Activated naive CD4-positive, alpha-beta T cell treated with anti-CD3 and anti-CD28 coated beads, Interleukin-2, amount 50 U/mL, for 24 hours (primary cell): ENCODE results near the gene GMDS.
A peak's percentile ranks its signal among the peaks of the same experiment; 100 is the strongest.

Source experiments
- H3K27ac Mint-ChIP-seq: one replicate; pipeline ENCODE4 v1.8.0; 2021; ENCODE audit warnings: mild to moderate bottlenecking, mixed read lengths
- H3K27me3 Mint-ChIP-seq: one replicate; pipeline ENCODE4 v1.8.0; 2021; ENCODE audit warnings: mixed read lengths
- H3K36me3 Mint-ChIP-seq: one replicate; pipeline ENCODE4 v1.8.0; 2021; ENCODE audit warnings: mixed read lengths
- H3K4me1 Mint-ChIP-seq: one replicate; pipeline ENCODE4 v1.8.0; 2021; ENCODE audit warnings: mixed read lengths
- H3K4me3 Mint-ChIP-seq: one replicate; pipeline ENCODE4 v1.8.0; 2021; ENCODE audit warnings: mild to moderate bottlenecking, mixed read lengths
- H3K9me3 Mint-ChIP-seq: one replicate; pipeline ENCODE4 v1.8.0; 2021; ENCODE audit warnings: mixed read lengths

GMDS gene

GRCh38 chr6:1639430-1639829 lies 606.0 kb downstream of the GMDS start:
- Mint-ChIP-seq H3K9me3 (no peaks in the 10 kb centered on the region), H3K27ac (no peak overlapping the region), H3K27me3 (no peaks in the 10 kb centered on the region), H3K4me3 (no peak overlapping the region), H3K4me1 (no peaks in the 10 kb centered on the region), H3K36me3 (peaks cover 10% of the 10 kb centered on the region)

DNA sequence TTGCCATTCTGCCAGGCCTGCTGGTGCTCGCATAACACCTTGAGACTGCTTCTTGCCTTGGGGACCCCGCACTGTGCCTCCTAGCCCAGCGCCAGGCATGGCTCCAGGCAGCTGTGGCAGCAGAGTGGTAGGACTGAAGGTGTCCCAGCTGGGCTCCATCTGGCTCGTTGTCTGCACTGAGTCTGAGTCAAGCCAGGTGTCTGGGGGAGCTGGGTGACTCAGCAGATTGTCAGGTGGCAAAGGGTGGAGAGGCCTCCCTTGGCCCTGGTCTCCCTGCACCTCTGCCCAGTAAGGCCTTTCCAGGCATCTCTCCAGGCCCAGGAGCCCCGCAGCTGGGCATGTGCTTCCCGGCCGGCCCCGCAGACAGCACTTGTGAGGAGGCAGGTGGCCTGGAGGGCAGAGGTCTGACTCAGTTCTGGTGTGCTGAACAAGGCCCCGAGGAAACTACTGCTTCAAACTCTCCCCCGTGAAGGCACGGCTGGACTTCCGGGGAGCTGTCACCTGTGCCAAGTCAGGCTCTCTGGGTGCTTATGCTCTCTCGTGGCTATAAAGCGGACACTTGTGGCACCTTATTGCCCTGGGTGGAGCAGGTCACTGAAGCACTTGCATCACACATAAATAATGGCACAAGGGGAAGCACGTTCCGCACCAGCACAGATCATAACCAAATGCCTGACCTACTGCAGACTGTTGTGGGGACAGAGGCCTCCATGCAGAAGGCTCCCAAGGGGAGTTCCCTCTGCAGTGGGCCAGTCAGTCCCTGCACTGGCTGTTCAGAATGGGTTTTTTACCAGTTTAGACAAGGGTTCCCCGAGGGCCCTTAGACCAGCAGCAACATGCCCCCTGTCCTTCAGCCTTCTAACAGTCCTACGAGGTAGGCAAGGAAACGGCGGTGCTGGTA lies 608.2 kb downstream of the GMDS start:
- no peaks in the 10 kb centered on the region for H3K27me3 Mint-ChIP-seq
- H3K9me3 Mint-ChIP-seq = no peaks in the 10 kb centered on the region
- no peaks in the 10 kb centered on the region for H3K4me1 Mint-ChIP-seq
- no peak overlapping the region for H3K27ac Mint-ChIP-seq
- no peak overlapping the region for H3K4me3 Mint-ChIP-seq
- H3K36me3 Mint-ChIP-seq = peaks cover 9% of the 10 kb centered on the region

GRCh38 chr6:1636272-1636825 lies 609.1 kb downstream of the GMDS start:
- no peaks in the 10 kb centered on the region for H3K4me1 Mint-ChIP-seq
- no peak overlapping the region for H3K4me3 Mint-ChIP-seq
- peaks cover 9% of the 10 kb centered on the region for H3K36me3 Mint-ChIP-seq
- no peaks in the 10 kb centered on the region for H3K27me3 Mint-ChIP-seq
- H3K27ac Mint-ChIP-seq = no peak overlapping the region
- H3K9me3 Mint-ChIP-seq = no peaks in the 10 kb centered on the region

- Mint-ChIP-seq H3K9me3 (no peaks in the 10 kb centered on the region), H3K27ac (no peak overlapping the region), H3K27me3 (no peaks in the 10 kb centered on the region), H3K4me1 (no peaks in the 10 kb centered on the region), H3K36me3 (peaks cover 9% of the 10 kb centered on the region), H3K4me3 (no peak overlapping the region)
These were observed 609.9 kb downstream of the GMDS start for GRCh38 chr6:1635305-1636010.

DNA sequence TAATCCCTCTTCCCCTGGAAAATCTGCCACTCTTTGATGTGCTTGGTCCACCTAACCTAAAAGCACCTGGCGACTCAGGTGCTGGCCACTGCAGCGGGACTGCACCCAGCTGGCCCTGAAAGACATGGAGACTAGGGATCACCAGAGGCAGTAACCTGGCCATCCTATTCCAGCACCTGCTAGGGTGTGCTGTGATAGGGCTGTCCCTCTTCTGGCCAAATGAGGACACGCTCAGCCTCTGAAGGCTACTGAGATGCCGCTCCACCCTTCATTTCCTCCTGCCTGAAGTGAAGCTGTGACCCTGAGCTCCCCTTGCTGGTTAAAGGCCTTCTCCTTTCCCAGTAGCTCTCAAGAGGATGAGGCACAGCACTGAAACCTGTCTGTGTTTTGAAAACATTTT lies 611.3 kb downstream of the GMDS start:
- Mint-ChIP-seq H3K27ac (no peak overlapping the region), H3K27me3 (peaks cover 3% of the 10 kb centered on the region), H3K4me1 (no peaks in the 10 kb centered on the region), H3K4me3 (no peak overlapping the region), H3K36me3 (peaks cover 9% of the 10 kb centered on the region), H3K9me3 (no peaks in the 10 kb centered on the region)

- H3K27me3 Mint-ChIP-seq = peaks cover 5% of the 10 kb centered on the region
- H3K4me3 Mint-ChIP-seq = no peak overlapping the region
- peaks cover 9% of the 10 kb centered on the region for H3K36me3 Mint-ChIP-seq
- H3K27ac Mint-ChIP-seq = no peak overlapping the region
- H3K4me1 Mint-ChIP-seq = no peaks in the 10 kb centered on the region
- H3K9me3 Mint-ChIP-seq = no peaks in the 10 kb centered on the region
These were observed 611.9 kb downstream of the GMDS start for GRCh38 chr6:1633366-1634021.

GRCh38 chr6:1631251-1631650 lies 614.2 kb downstream of the GMDS start:
- Mint-ChIP-seq H3K9me3 (no peaks in the 10 kb centered on the region), H3K36me3 (peaks cover 11% of the 10 kb centered on the region), H3K27me3 (peaks cover 24% of the 10 kb centered on the region), H3K27ac (no peak overlapping the region), H3K4me1 (peaks cover 3% of the 10 kb centered on the region), H3K4me3 (no peak overlapping the region)

DNA sequence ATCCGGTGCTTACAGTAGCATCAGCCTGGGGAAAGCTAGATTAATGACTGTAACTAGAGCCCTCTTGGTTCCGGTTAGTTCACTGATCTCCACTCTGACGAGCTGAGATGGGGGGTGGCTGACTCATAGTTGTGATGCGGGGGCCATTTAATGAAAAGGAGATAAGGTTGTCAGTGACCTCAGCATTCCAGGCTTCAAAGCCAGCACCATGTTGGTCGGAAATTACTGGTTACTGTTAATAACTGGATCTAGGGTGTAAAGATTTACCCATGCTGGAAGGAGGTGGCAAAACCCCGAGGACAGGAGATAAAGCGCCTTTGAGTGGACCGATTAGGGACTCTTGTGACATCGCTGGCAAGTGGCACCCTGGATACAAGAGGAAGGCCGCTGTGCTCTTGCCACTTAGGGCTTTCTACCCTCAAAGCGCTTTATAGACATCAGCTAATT lies 614.6 kb downstream of the GMDS start:
- Mint-ChIP-seq H3K4me3 (no peak overlapping the region), H3K9me3 (no peaks in the 10 kb centered on the region), H3K27ac (no peak overlapping the region), H3K4me1 (peaks cover 7% of the 10 kb centered on the region), H3K36me3 (peaks cover 11% of the 10 kb centered on the region), H3K27me3 (peaks cover 27% of the 10 kb centered on the region)

DNA sequence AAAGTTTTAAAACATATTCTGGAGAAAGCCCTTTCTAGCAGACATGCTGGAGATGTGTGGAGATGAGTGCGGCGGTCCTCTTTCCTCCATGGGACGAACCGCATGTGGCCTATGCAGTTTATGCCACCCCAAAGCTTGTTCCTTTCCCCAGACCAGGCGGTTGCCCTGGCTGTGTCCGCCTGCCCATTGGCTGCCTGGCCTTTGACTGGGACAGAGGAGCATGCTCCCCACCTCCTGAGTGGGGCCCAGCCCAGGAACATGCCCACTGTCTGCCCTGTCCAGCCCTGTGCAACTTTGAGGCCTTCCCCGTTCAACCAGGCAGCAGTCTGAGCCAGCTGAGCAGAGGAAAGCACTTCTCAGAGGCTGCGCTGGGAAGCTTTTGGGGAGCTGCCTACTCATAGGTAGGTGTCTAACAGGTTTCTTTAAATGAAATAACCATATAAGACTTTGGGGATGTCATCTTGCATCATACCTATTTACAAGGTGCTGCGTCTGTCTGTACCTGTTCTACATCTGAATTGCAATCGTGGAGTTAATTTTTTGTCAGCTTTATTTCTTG lies 615.1 kb downstream of the GMDS start:
- H3K27ac Mint-ChIP-seq = no peak overlapping the region
- H3K27me3 Mint-ChIP-seq = peaks cover 30% of the 10 kb centered on the region
- no peaks in the 10 kb centered on the region for H3K9me3 Mint-ChIP-seq
- no peak overlapping the region for H3K4me3 Mint-ChIP-seq
- H3K36me3 Mint-ChIP-seq = peaks cover 11% of the 10 kb centered on the region
- peaks cover 11% of the 10 kb centered on the region for H3K4me1 Mint-ChIP-seq

- peaks cover 7% of the 10 kb centered on the region for H3K36me3 Mint-ChIP-seq
- H3K27me3 Mint-ChIP-seq = peaks cover 34% of the 10 kb centered on the region
- peaks cover 15% of the 10 kb centered on the region for H3K4me1 Mint-ChIP-seq
- H3K9me3 Mint-ChIP-seq = no peaks in the 10 kb centered on the region
- H3K27ac Mint-ChIP-seq = no peak overlapping the region
- H3K4me3 Mint-ChIP-seq = no peak overlapping the region
These were observed 616.1 kb downstream of the GMDS start for GRCh38 chr6:1629316-1629715.

DNA sequence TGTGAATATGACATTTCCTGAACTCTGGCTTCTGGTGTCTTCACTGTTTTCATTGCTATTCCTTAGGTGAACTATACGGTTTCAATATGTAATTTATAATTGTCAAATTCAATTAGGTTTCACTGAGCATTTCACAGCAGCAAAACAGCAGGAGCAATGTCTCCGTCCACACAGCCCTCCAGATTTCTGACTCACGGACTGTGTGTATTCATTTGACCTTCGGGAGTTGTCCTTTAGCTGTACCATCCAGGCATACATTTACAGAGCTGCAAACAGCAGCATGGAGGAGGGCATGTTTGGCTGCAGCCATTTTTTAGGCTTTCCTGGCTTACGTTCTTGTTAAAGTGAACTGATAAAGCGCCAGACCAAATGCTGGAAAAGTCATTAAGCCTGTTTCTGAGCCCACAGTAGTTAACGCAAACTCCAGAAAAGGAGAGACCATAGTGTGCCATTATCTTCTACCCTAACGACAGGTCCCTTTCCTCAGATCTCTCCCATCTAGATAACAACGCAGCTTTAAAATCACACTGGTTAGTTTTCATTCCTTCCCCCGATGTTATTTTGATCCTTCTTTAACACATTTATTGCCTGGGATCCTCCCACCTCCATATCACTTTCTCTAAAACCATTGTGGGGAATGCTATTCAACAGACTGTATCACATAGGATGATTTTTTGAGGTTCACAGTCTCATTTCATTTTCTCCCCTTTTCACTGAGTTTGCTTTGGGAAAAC lies 617.4 kb downstream of the GMDS start:
- H3K27me3 Mint-ChIP-seq = peaks cover 37% of the 10 kb centered on the region
- H3K4me1 Mint-ChIP-seq = peaks cover 15% of the 10 kb centered on the region
- no peak overlapping the region for H3K4me3 Mint-ChIP-seq
- H3K9me3 Mint-ChIP-seq = no peaks in the 10 kb centered on the region
- H3K36me3 Mint-ChIP-seq = peaks cover 8% of the 10 kb centered on the region
- H3K27ac Mint-ChIP-seq = no peak overlapping the region

DNA sequence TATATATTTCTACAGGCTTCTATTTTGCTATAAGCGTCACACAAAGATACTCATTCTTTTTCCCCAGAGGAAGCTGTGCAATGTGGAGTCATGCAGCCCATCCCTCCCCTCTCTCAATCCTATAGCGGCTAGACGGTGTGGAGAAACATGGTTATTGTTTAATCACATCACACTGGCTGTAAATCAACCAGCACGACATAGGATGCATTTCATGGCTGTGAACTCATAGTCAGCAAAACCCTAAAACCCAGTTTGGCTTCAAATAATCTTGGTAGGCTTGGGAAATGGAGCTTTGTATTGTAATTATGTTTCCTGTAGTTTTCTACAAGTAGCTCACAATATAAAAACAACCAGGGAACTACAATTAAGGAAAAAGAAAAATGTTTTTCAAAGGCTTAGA lies 618.9 kb downstream of the GMDS start:
- H3K27me3 Mint-ChIP-seq = peaks cover 47% of the 10 kb centered on the region
- peaks cover 12% of the 10 kb centered on the region for H3K36me3 Mint-ChIP-seq
- peak overlapping the region; percentile 57 for H3K4me3 Mint-ChIP-seq
- no peaks in the 10 kb centered on the region for H3K9me3 Mint-ChIP-seq
- H3K4me1 Mint-ChIP-seq = peaks cover 15% of the 10 kb centered on the region
- no peak overlapping the region for H3K27ac Mint-ChIP-seq

- peaks cover 12% of the 10 kb centered on the region for H3K36me3 Mint-ChIP-seq
These were observed 619.5 kb downstream of the GMDS start for GRCh38 chr6:1625794-1626435.

More at GRCh38 chr6:1625794-1626435, 619.5 kb downstream of the GMDS start:
- Mint-ChIP-seq H3K27ac (no peak overlapping the region), H3K27me3 (peaks cover 47% of the 10 kb centered on the region), H3K4me3 (peak overlapping the region; percentile 83), H3K9me3 (no peaks in the 10 kb centered on the region), H3K4me1 (peaks cover 15% of the 10 kb centered on the region)
